ENCODE measurements around the gene MINK1.

- TF ChIP-seq EZH2 (IDR thresholded peaks at IDR 0.05), result no peak
- TF ChIP-seq EZH2phosphoT487 (IDR thresholded peaks at IDR 0.05), result no peak
Measured at GRCh38 chr17:4913994-4914393, 80.9 kb downstream of the MINK1 start.
